WTC11 (cell line): Measurements from ENCODE around the gene DCD. TPM values are rescaled to one million over a fixed set of nuclear protein-coding genes. Genes with fewer than 3 reads are reported as not detected.
"Not testable (repeated sequence)": the region's sequence is repeated elsewhere in the genome, so short reads cannot be mapped to it uniquely, and the experiment has no call there.

Source experiments
- ATAC-seq: fragments of 200-7000 bp; cut with Tn5 transposase; 2 replicates; pipeline ENCODE4 v1.10.0; 2021; ENCODE audit warnings: mild to moderate bottlenecking, moderate library complexity
- CTCF ChIA-PET: fragments of 300-600 bp; sonication (Branson Sonifier 250); formaldehyde crosslinking; loops from one replicate; lab custom pipeline; 2021; ENCODE audit warnings: antibody characterized with exemption; lab: Charles Lee
- POLR2A ChIA-PET: fragments of 350-600 bp; sonication (Branson Sonifier 250); formaldehyde crosslinking; loops from one replicate; lab custom pipeline; 2021; ENCODE audit warnings: antibody characterized with exemption; lab: Charles Lee
- DNase-seq: peaks from one replicate; pipeline ENCODE4 v3.0.0; 2021; ENCODE audit warnings: low spot score
- H3K27ac Mint-ChIP-seq: 2 replicates; pipeline ENCODE4 v1.8.0; 2021; ENCODE audit warnings: mixed read lengths
- H3K27me3 Mint-ChIP-seq: 2 replicates; pipeline ENCODE4 v1.8.0; 2021; ENCODE audit warnings: low read depth, mild to moderate bottlenecking, moderate library complexity, mixed read lengths
- H3K36me3 Mint-ChIP-seq: 2 replicates; pipeline ENCODE4 v1.8.0; 2021; ENCODE audit warnings: mixed read lengths
- H3K4me1 Mint-ChIP-seq: 2 replicates; pipeline ENCODE4 v1.8.0; 2022; ENCODE audit warnings: mixed read lengths
- H3K4me3 Mint-ChIP-seq: 2 replicates; pipeline ENCODE4 v1.8.0; 2021; ENCODE audit warnings: mild to moderate bottlenecking, moderate library complexity, mixed read lengths
- H3K9me3 Mint-ChIP-seq: 2 replicates; pipeline ENCODE4 v1.8.0; 2021; ENCODE audit warnings: mixed read lengths
- AFF4 ChIP-seq: sonication (generic); formaldehyde crosslinking; IDR thresholded peaks from 2 replicates; pipeline ENCODE4 v1.8.1; 2023; ENCODE audit warnings: mild to moderate bottlenecking, missing genetic modification reagents, borderline replicate concordance
- ATF1 ChIP-seq: sonication (generic); formaldehyde crosslinking; IDR thresholded peaks from 2 replicates; pipeline ENCODE4 v1.8.1; 2023; ENCODE audit warnings: mild to moderate bottlenecking, moderate library complexity, missing genetic modification reagents
- ATF2 ChIP-seq: sonication (generic); formaldehyde crosslinking; IDR thresholded peaks from 2 replicates; pipeline ENCODE4 v1.8.1; 2022; ENCODE audit warnings: low read depth, missing genetic modification reagents, borderline replicate concordance
- GRHL2 ChIP-seq: fragments of 250-450 bp; sonication (Bioruptor Pico); IDR thresholded peaks from 2 replicates; pipeline ENCODE4 v1.8.0; 2022; ENCODE audit warnings: mild to moderate bottlenecking, moderate library complexity; ENCODE audit not compliant: insufficient replicate concordance, severe bottlenecking
- KAT7 ChIP-seq: sonication (generic); formaldehyde crosslinking; IDR thresholded peaks from 2 replicates; pipeline ENCODE4 v1.8.1; 2023; ENCODE audit warnings: missing genetic modification reagents, mild to moderate bottlenecking, borderline replicate concordance
- MYBL2 ChIP-seq: sonication (generic); formaldehyde crosslinking; IDR thresholded peaks from 2 replicates; pipeline ENCODE4 v1.8.1; 2023; ENCODE audit warnings: mild to moderate bottlenecking, moderate library complexity, missing genetic modification reagents
- OVOL2 ChIP-seq: fragments of 250-450 bp; sonication (Bioruptor Pico); IDR thresholded peaks from 2 replicates; pipeline ENCODE4 v1.9.0; 2021; ENCODE audit warnings: mild to moderate bottlenecking, borderline replicate concordance
- SMAD4 ChIP-seq: sonication (generic); formaldehyde crosslinking; IDR thresholded peaks from 2 replicates; pipeline ENCODE4 v1.8.0; 2022; ENCODE audit warnings: mild to moderate bottlenecking, missing genetic modification reagents
- TCF7 ChIP-seq: sonication (generic); formaldehyde crosslinking; IDR thresholded peaks from 2 replicates; pipeline ENCODE4 v1.8.0; 2022; ENCODE audit warnings: mild to moderate bottlenecking, low read depth, missing genetic modification reagents, moderate library complexity
- ZNF219 ChIP-seq: sonication (generic); formaldehyde crosslinking; IDR thresholded peaks from 2 replicates; pipeline ENCODE4 v1.8.0; 2023; ENCODE audit warnings: missing genetic modification reagents, mild to moderate bottlenecking, borderline replicate concordance
- ZNF512 ChIP-seq: sonication (generic); formaldehyde crosslinking; IDR thresholded peaks from 2 replicates; pipeline ENCODE4 v1.8.1; 2022; ENCODE audit warnings: missing genetic modification reagents, borderline replicate concordance
- total RNA-seq: library from RNA; stranded (reverse); gene quantifications from 3 replicates; pipeline ENCODE4 v1.2.3, GENCODE V29; 2021
- TF ChIP-seq, protein P1 (sequence below): sonication (generic); formaldehyde crosslinking; IDR thresholded peaks from 2 replicates; pipeline ENCODE4 v1.8.1; 2023; ENCODE audit warnings: mild to moderate bottlenecking, missing genetic modification reagents, moderate library complexity
- TF ChIP-seq, protein P2 (sequence below): sonication (generic); formaldehyde crosslinking; conservative IDR thresholded peaks from 2 replicates; pipeline ENCODE4 v1.8.1; 2022; ENCODE audit warnings: mild to moderate bottlenecking, missing genetic modification reagents

The DCD gene
- total RNA-seq, 1 experiment from 2014 or later, result not detected

DNA sequence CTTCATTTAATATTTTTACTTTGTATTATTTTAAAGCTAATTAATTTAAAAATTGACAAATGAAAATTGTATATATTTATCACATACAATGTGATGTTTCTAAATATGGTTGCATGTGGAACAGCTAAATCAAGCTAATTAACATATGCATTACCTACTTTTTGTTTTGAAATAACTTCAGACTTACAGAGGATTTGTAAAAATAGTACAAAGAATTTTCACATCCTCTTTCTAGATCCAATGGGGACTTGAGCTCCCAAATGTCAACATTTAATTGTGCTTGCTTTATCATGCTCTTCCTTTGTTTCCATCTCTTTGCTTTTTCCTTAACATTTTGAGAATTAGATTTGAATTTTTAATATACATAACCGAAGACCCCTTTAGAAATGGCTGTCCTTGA is 6.6 kb downstream of the DCD start (continued):
- no peak for TF ChIP-seq AFF4 (CRISPR knock-in tag)

DNA sequence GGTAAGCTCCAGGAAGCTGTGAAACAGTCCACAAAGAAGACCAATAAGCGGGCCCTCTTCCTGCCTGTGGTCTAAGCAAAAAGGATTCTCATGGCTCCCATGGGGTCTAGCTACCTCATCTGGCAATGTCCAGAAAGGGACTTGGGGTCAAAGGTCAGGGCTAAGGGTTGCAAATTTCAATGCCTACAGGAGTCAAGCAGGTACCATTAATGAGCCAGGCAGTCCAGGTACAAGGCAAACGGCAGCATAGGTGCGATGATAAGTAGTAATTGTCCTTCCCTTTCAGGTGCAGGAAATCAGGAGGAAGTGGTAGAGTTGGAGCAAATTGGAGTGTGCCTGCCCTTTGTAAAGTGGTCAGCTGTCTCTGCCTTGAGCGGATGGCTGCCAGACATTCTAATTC is 7.1 kb downstream of the DCD start:
- ChIA-PET CTCF (interaction anchor here (1.0 to 2.2 kb wide), 5 partner anchors 18 to 61 kb away, joined by 3 to 8 read pairs (median 4); no protein-coding TSS in a partner anchor), POLR2A (no interaction called here)
- Mint-ChIP-seq H3K27ac (no peak overlapping the region; the same call in 1 of the 2 replicates), H3K4me1 (peaks cover 4% of the 10 kb centered on the region), H3K36me3 (no peaks in the 10 kb centered on the region), H3K4me3 (no peak overlapping the region), H3K27me3 (peaks cover 25% of the 10 kb centered on the region), H3K9me3 (peaks cover 7% of the 10 kb centered on the region; the same call in 1 of the 2 replicates)
- TF ChIP-seq ZNF219 (CRISPR knock-in tag), result no peak
- no peak for TF ChIP-seq ATF1 (CRISPR knock-in tag)
- TF ChIP-seq OVOL2 (CRISPR knock-in tag), result no peak
- TF ChIP-seq TCF7 (CRISPR knock-in tag), result no peak
- no peak for TF ChIP-seq ATF2 (CRISPR knock-in tag)
- TF ChIP-seq GRHL2, result no peak
- no peak for TF ChIP-seq KAT7 (CRISPR knock-in tag)
- TF ChIP-seq, protein P1, sequence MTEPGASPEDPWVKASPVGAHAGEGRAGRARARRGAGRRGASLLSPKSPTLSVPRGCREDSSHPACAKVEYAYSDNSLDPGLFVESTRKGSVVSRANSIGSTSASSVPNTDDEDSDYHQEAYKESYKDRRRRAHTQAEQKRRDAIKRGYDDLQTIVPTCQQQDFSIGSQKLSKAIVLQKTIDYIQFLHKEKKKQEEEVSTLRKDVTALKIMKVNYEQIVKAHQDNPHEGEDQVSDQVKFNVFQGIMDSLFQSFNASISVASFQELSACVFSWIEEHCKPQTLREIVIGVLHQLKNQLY (CRISPR knock-in tag), result no peak
- TF ChIP-seq, protein P2, sequence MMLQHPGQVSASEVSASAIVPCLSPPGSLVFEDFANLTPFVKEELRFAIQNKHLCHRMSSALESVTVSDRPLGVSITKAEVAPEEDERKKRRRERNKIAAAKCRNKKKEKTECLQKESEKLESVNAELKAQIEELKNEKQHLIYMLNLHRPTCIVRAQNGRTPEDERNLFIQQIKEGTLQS (CRISPR knock-in tag), result no peak
- TF ChIP-seq MYBL2, result no peak
- TF ChIP-seq SMAD4 (CRISPR knock-in tag), result no peak
- TF ChIP-seq ZNF512, result no peak
- DNase-seq, result no peak
- no peak for ATAC-seq

- H3K4me1 Mint-ChIP-seq, ATAC-seq, CTCF ChIA-PET, H3K9me3 Mint-ChIP-seq, H3K4me3 Mint-ChIP-seq, H3K36me3 Mint-ChIP-seq, DNase-seq, H3K27ac Mint-ChIP-seq, POLR2A ChIA-PET: not testable (repeated sequence)
- peaks cover 21% of the 10 kb centered on the region for H3K27me3 Mint-ChIP-seq
These were observed 9.1 kb downstream of the DCD start for GRCh38 chr12:54639112-54639511.
